ENCODE results near the gene SNED1.

SNED1 gene

GRCh38 chr2:241112046-241112445 lies 113.6 kb downstream of the SNED1 start:
- no peak for DNase-seq

DNA sequence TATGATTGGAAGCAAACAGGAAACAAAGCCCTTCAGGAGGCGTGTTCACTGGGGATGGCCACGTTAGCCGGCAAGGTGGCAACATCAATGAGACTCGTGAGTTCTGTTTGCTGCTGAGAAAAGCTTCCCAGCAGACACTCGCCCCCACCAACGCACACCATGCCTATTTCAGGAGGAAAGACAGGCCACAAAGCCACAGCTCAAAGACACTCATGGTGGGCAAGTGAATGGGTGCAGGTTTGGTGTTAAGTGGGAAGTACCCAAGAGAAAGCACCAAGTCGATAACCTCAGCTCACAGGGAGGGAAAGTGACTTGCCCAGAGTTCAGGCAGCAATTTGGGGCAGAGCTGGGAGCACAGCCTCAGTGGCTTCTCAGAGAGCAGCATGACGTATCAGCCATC lies 114.2 kb downstream of the SNED1 start:
- no peak for DNase-seq

DNA sequence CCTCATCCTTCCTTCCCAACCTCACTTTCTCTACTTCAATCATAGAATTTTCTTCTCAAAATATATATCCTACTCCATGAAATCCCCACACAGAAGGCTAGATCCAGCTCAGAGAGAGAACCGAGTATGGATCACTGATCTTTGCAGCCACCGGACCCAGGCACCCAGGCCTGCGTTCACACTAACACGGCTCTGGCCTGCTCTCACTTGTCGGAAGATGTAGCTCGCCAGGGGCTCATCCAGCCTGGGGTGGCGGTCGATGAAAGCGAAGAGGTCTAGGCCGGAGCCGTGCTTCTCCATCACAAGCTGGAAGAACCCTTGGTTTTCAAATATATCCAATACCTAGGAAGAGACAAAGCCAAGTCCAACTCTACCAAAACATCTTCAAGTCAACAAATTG lies 116.4 kb downstream of the SNED1 start:
- no peak for DNase-seq

- no peak for DNase-seq
Measured at GRCh38 chr2:241115361-241115760, 116.9 kb downstream of the SNED1 start.

DNA sequence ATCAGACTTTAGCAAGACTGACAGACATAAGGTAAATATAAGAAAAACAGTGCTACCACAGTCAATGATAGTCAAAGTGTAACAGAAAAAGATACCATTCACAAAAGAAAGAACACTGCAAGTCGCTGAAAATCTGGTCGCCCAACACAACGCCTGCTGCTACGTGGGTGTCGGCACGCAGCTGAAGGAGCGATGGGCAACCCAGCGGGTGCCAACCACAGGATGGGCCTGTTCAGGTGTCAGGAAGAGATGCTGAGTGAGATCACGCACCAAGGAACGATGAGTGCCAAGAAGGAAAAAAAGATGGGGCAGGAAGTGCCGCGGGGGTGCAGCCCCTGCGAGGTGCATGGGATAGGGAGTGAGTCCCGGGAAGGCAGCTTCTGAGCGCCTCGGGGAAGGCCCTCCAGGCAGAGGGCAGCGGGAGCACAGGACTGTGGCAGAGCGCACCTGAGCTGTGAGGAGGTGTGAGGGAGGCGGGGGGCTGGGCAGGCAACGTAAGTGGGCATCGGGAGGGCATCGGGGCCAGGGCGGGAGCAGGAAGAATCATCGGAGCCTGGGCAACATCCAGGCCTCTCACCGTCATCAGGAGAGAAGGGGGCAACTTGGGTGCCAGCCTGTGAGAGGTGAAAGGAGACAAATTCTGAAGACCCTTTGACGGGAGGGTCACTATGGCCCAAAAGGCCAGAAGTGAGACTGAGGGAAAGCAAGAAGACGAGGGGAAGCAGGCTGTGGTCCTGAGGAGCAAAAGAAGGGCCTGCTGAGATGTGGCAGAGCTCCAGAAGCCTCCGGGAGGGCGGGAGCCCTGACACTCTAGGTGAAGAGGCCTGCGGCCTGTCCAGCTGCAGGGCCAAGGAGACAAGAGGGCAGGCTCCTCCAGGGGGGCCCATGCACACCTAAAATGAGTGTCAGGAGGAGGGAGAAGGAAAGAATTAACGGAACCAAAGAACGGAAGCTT lies 118.5 kb downstream of the SNED1 start:
- DNase-seq = no peak

DNA sequence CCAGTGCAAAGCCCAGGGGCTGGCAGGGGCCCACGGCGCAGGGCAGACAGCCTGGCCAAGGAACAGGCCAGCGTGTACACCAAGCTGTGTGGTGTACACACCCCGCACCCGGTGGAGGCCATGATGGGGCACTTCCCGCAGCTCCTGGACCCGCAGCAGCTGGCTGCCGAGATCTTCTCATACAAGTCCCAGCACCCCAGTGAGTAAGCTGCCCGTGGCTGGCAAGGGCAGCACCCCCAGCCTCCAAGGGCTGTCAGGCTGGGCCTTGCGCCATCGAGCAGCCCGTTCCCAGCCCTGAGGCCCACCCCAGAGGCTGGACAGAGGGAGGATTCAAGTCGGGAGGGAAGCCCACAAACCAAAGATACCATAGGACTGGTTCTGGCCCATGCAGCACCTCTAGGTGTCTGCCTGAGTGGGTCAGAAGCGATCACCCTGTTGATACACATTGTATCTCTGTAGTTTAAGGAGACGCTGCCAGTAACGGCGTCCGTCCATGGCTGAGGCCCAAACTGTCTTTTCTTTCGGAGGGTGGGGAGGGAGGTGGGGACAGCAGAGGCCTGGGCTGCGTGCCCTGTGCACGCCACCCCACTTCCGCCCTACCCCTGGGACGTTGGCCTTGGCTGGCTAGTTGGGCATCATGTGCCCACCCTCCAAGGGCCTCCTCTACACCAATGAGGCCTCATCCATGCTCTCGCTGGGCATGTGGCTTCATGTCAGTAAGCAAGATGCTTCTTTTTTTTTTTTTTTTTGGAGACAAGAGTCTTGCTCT lies 120.5 kb downstream of the SNED1 start:
- no peak for DNase-seq

GRCh38 chr2:241120440-241120839 lies 122.0 kb downstream of the SNED1 start:
- DNase-seq = no peak

- DNase-seq = no peak
Measured at GRCh38 chr2:241121008-241121407, 122.6 kb downstream of the SNED1 start.

- no peak for DNase-seq
Measured at GRCh38 chr2:241122376-241123002, 124.1 kb downstream of the SNED1 start.

DNA sequence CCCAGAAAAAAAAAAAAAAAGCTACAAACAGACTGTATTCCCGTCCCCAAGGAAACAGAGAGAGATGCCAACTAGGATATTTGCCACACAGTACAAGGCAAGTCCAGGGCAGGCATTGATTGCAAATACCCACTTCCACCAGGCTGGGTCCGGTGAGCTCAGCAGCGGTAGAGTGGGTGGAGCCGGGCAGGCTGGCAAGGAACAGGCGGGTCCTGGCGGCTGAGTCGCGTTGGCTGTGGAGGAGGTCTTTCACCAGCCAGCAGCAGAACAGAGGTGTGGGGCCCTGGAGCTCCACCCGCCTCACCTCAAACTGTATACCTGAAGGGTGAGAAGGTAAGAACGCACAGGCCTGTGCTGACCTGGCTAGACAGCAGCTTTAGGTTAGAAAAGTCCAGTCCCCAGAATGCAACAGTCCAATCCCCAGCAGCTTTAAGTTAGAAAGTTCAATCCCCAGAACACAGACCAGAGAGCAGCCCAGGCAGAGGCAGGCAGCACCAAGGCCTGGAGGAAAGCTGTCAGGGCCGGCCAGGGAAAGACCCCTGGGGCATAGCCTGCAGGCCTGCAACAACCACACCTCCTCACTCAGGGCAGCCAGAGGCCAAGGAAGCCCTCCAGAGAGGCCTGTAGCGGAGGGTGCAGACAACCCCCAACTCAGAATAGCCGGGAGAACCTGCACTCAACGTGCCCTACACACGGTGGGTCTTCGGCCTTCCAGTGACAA lies 125.6 kb downstream of the SNED1 start:
- no peak for DNase-seq

DNA sequence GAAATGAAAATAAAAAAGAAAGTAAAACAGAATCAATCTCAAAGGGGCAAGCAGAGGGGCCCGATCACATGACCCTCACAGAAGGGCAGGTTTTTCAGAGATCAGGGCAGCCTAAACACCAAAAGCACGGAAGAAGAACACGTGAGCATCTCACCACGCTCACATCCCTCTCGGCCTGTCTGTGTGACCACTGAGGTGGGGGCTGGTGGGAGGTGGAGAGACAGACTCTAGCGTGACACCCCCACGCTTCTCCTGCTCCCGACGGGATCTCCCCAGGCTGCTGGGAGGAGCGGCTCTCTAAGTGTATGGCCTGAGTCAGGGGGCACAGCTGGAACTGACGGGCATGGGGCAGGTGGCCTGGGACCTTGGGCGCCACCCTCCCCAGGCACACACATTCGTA lies 127.2 kb downstream of the SNED1 start:
- DNase-seq = no peak

DNA sequence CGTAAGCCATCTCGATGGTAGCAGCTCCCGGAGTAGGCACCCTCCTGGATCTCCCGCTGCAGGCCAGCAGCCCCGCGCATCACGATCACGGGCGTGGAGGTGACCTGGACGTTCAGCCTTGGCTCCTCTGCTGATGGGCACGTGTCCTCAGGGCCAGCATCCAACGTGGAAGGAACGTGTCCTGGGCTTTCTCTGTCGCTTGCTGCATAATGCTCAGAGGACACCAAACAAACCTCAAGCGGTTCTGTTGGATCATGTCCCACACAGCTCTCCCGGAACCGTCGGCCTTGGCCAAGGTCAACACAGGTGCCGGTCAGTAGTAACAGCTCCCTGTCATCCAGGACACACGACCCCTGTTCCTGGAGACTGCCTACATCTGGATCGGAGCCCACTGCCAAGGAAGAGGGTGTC lies 127.8 kb downstream of the SNED1 start:
- DNase-seq = no peak

GRCh38 chr2:241126771-241127202 lies 128.4 kb downstream of the SNED1 start:
- no peak for DNase-seq

DNA sequence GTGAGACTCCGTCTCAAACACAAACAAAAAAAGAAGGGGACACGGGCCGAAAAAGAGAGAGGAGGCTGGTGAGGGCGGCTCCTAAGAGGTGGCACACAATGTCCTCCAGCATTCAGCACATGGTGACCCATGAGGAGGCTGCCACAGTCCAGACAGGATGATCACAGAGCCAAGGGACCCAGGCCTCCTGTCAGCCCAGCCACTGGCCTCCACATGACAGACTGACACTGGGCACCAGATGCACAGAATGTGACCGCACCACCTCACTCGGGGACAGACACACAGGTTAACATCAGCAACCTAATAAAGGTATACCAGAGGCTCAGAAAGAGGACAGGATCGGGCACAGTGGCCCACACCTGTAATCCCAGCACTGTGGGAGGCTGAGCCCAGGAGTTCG lies 129.8 kb downstream of the SNED1 start:
- DNase-seq = no peak

- no peak for DNase-seq
Measured at GRCh38 chr2:241129086-241129871, 130.9 kb downstream of the SNED1 start.

- DNase-seq = no peak
Measured at GRCh38 chr2:241130316-241130715, 131.9 kb downstream of the SNED1 start.

- no peak for DNase-seq
Measured at GRCh38 chr2:241131531-241131930, 133.1 kb downstream of the SNED1 start.

DNA sequence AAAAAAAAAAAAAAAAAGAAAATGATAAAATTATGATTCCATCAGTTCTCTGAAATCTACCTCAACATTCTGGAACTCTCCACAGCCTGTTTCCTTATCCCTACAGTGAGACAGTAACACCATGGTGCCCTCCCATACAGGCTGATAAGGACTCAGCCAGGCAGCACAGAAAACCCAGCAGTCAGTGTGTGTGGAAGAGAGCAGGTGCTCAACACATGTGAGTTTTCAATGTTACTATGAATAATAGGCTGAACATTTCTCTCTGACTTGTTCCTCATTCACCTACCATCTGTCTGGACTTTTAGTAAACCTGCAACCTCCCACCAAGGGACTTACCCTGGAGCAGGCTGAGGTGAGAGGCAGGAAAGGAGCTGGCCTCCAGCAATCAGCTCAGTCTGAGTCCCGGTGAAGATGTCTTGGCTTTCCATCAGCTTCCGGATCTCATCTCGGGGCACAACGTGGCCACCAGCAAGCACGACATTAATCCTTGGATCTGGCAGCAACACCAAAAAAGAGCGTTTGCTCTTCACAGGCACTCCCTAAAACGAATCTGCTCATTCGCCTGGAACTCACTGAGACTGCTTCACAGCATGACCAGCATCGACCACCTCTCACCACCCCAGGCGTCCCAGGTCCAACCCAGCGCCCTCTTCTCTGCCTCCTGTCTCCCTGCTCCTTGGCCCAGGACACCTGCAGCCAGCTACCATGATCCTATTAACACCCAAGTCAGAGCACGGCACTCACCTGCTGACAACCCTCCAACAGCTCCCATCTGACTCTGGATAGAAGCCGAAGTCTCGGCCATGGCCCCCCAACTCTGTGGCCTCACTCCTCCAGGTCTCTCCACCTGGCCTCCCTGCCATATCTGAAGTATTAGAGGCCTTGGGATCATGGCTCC lies 134.4 kb downstream of the SNED1 start:
- no peak for DNase-seq

DNA sequence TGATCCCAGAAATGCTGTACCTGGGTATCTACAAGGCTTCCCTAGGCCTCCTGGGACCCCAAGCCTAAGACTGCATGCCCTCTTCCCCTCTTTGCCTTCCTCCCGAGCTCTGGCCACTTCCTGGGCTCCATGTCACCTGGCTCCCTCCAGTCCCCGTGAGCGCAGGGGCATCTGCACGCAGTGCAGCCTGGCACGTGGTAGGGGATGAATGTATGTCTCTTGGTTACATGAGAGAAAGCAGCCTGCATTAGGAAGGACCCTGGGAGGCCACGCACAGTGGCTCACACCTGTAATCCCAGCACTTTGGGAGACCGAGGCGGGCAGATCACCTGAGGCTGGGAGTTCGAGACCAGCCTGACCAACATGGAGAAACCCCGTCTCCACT lies 135.0 kb downstream of the SNED1 start:
- no peak for DNase-seq

DNA sequence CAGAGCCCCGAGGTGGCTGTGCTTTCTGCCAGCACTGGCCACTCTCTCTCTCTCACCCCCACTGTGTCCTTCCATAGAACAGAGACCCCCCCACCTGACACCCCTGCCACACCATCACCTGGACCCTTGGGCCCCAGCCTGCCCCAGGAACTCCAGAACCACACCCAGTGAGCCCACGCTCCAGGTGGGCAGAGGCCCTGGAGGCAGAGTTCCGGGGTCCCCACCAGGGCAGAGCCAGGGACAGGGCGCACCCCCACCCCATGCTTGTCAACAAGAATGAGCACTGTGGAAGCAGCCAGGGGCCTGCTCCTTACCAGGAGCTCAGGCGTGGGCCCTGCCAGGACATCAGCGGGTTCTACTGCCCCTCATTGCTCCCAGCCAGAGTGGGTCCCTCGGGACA lies 136.3 kb downstream of the SNED1 start:
- DNase-seq = no peak

DNA sequence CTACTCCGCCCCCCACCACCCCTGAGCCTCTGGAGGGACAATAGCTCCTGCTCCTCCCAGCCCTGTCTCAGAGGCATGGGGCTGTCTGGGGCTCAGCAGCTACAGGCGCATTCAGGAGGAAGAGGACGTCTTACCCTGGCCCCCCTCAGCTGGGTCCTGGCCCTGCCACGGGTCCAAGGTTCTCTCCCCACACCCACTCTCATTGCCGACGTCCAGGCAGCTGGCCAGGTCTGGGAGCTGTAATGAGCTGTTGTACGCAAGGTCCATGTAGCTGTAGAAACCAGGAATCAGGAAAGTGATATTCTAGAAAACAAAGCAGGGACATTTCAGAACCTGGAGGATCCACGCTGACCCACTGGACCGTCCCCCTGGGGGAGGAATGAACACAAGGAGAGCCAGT lies 137.3 kb downstream of the SNED1 start:
- DNase-seq = no peak

Data from NCI-H2227 treated with DMSO at 0.1 percent for 48 hours (cell line).